ENCODE measurements around the gene UBE3D.
"Not testable (repeated sequence)": the region's sequence is repeated elsewhere in the genome, so short reads cannot be mapped to it uniquely, and the experiment has no call there.

The UBE3D gene

DNA sequence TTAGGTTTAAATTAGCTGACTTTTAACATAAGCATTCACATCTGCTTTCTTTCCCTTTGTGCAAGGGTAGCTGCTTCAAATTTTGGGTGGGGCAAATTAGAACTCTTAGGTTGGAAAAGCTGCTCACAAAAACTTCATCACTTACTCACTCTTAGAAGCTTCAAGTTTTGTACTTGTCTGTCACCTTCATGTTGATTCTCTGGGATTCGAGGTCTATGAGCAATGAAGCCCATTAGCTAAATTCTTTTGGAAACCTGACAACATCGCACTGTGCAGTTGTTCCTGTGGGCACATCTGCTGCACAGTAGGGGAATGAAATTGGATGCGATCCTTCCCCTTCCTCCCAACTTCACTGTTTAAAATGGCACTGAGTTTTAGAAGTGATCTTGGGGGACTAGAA is 156.1 kb downstream of the UBE3D start:
- no peak for DNase-seq

DNA sequence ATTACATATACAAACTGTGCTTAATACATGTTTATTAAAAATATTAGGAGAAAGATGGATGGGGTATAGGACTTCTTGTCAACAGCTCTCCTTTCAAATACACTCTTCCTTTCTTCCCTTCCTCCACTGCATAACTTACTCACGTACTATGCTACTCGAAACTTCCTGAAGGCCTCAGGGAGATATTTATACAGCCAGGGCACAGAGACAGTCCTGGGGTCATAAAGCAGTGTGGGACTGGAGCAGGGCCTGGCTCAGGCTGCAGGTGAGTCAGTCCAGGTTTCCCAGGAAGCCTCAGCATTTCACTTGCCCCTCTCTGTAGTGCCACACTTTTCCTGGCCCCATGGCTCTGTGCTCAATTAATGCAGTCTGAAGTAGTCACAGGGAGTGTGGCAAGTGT is 157.0 kb downstream of the UBE3D start:
- no peak for DNase-seq

DNA sequence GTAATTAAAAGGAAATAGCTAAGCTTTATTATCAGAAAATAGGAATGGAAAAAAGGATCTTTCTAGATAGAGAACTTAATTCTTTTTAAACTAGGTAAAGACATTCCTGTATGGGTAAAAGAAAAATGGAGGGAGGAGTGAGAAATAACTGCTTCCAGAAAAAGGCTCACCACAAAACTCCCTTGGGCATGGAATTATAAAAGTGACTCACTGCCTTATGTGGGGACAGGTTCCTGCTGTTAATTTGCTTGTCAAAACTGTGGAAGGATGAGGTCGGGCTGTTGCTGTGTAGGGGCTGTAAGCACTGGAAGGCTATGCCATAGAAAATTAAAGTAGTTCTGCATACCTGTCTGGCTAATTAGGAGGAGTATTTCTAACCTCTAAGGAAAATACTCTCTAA is 158.7 kb downstream of the UBE3D start:
- DNase-seq, result no peak

DNA sequence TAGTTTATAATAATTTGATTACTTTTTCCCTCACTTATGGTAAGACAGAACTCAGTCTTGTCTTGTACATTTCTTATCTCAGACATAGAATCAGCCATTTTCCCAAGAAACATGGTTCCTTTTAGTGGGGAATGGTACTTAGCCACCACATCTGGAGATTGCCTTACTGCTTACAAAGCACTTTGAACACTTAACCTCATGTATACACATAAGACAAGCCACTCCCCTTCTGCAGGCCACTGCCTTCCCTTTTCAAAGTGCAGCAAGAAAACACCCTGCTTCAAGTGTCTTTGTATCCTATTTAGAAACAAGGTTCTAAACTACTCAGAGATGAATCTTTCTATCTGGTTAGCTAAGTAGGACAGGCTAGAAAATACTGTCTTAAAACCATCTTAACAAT is 159.2 kb downstream of the UBE3D start:
- DNase-seq, result no peak

DNA sequence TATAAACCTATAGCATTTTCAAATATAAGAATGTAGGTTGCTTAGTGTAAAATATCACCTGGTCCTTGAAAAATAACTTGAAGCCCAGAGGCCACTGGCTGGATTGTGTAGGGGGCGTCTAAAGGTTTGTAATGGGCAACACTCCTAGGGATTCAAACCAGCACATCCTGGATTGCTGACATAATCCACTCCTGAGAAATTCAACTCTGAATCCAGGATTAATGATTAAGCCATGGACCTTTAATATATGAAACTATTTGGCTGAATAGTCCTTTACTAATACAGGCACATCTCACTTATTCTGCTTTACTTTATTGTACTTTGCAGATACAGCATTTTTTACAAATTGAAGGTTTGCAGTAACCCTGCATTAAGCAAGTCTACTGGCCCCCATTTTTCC is 160.8 kb downstream of the UBE3D start:
- no peak for DNase-seq

DNA sequence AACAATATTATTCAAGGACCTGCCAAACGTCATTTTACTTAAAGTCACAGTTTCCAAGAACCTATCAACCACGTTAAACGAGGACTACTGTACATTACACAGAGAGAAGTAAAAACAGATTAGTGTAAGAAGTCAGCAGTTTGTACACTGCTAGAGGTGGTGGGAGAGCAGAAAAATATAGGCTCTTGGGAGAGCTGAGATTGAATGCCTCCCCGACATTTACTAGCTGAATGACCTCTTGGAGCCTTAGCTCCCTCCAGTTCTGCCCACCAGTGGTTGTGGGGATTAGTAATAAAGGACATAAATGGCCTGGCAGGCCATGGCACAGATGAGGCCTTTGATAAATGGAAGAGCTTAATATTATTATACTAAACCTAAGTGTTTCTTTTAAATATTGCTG is 161.4 kb downstream of the UBE3D start:
- DNase-seq, result no peak

DNA sequence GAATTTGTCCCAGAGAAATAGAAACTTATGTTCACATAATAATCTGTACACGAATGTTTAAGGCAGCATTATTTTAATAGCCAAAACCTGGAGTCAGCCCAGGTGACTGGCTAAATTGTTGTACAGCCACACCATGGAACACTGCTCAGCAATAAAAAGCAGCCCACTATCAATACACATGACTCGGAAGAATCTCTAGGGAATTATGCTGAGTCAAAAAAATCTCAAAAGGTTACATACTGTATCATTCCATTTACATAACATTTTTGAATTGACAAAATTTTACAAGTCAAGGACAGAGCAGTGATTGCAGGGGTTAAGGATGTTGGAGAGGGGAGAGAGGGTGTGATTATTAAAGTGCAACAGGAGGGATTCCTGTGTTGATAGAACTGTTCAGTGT is 163.4 kb downstream of the UBE3D start:
- no peak for DNase-seq

DNA sequence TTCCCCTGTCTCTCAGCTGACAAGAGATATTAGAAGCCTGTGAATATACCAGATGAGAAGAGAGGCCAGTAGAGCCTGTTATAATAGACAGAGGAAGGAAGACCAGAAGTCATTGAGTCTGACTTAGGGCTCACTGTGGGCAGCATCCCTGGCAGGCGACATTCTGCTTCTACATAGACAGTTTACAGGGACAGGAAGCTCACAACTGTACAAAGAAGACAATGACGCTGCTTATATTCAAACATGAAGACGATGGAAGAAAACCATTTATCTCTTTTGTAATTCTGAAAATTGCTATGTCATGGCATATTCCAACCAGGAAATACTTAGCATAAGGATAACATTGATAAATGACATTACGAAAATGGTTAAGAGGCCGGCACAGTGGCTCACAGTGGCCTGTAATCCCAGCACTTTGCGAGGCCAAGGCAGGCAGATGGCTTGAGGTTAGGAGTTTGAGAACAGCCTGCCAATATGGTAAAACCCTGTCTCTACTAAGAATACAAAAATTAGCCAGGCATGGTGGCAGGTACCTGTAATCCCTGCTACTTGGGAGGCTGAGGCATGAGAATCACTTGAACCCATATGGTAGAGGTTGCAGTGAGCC is 170.9 kb downstream of the UBE3D start:
- DNase-seq, result no peak

DNA sequence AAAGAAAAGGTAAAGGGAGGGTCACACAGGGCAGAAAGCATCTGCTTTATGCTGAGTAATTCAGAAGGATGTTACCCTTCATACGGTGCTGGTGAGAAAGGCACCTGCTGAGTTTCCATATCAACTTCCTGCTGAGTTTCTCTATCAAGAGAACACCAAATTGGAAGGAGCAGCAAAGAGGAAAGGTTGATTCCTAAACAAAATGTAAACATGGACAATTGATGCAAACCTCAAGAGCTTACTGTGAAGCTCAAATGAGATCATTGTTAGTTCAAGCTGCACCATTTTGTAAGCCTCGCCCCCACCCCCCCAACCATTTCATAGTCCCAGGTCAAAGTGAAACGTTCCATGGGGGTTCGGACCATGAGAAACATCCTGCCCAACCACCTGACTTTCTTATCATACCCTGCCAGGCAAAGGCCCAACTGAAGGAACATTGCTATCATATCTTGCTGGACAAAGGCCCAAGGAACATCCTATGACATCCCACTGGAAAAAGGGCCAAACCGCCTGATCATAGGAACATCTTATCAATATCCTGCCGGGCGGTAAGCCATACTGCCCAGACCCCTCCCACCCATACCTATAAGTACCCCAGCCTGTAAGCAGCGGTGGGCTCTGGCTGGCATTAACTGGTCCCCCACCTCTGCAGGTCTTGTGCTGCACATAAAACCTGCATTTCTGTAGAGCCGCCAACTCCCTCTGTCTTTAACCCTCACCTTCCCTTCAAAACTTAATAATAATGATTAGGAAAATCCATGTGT is 171.6 kb downstream of the UBE3D start:
- no peak for DNase-seq

DNA sequence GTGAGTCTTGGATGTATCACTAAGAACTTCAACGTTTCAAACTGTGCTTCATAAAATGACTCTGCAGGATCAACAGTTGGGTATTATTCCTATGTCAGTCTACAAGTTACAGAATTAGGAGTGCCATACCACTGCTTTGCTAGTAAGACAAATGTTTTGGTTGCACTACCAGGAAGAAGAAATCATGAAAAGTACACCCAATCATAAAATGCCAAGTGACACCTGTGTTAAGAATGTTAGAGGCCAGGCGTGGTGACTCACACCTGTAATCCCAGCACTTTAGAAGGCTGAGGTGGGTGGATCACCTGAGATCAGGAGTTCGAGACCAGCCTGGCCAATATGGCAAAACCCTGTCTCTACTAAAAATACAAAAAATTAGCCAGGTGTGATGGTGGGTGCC is 174.1 kb downstream of the UBE3D start:
- not testable (repeated sequence) for DNase-seq

DNA sequence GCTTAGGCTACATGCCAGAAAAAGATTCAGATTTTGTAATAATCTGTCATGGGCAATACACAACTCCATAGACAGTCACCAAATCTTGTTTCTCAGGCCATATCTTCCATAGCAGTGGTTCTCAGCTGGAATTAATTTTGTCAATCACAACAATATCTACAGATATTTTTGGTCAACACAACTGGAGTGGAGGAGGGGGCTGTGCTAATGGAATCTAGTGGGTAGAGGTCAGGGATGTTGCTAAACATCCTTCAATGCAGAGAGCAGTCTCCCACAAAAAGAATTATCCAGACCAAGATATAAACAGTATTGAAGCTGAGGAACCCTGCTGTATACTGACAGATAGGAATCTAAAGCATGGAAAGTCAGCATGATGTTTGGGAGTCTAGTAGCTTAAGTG is 174.6 kb downstream of the UBE3D start:
- DNase-seq, result no peak

DNA sequence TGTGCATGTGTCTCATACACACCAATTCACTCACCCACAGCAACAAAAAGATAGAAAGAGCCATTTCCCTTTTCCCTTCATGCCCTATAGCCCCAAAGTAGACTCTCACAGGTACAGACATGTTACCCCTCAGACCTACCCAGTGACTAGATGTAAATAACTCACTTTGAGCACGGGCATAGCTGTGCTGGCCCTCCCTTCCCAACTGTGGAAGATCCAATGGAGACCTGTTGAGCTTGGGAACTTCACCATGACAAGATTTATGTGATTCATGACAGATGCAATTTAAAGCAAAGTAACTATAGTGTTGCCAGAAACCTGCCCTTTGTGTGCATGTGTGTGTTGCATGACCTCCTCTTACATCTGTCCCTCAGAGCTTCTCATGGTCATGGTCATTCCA is 175.4 kb downstream of the UBE3D start:
- no peak for DNase-seq

DNA sequence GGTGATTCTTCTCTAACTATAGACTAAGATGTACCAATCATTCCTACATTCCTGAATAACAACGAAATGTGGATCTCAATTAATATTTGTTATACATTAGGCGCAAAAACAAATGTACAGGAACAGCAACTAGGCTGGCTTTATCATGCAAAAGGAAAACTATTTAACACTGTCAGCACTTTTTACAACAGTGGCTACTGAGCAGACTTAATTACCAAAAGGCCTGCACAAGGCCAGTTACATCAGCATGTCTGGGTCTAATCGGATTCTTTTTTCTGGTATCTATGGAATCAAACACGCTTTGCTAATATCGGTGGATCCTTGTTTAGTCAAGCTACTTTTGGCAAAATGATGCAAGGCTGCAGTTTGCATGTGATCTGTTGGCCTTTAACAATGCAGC is 176.5 kb downstream of the UBE3D start:
- no peak for DNase-seq

DNA sequence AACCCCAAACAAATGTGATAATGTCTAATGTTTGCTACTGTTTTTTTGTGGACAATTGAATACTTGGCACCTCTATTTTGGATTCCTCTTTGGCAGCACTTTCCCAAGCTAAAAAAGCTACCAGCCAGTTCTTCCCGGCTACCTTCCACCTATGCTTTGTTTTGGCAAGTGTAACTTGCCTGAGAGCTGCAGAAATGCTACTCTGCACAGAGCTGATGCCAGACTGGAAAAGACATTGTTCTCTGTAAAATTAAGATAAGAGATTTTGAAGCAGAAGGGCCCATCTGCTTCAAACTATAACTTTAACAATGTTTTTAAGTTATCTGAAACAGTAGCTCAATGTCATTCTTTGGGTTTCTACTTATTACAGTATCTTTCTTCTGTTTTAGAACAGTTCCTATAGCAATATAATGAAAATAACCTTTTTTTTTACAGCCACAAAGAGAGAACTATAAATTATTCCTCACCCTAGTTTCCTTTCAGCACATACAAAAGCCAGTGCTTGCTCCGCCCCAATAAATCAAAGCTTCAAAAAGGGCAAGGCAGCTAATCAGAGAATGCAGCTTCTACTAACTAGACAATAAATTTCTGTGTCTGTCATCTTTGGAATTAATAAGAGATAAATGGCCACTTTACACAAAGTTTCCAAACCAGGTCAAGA is 183.1 kb downstream of the UBE3D start:
- no peak for DNase-seq

DNA sequence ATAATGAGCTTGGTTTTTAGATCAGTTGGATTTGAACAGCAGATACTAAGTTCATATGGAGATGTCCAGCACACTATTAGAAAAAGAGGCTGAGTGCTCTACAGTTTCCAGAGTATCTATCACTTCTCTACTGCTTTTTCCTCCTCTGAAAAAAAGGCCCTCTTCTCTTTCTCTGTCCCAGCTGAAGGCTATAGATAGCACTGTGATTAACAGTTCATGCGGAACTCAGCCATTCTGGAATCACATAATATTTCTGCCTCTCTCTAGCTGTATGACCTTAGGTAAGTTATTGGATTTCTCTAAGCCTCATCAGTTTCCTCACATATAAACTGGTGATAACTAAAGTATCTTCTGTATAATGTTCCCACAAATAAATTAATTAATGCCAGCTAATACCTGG is 184.1 kb downstream of the UBE3D start:
- no peak for DNase-seq

DNA sequence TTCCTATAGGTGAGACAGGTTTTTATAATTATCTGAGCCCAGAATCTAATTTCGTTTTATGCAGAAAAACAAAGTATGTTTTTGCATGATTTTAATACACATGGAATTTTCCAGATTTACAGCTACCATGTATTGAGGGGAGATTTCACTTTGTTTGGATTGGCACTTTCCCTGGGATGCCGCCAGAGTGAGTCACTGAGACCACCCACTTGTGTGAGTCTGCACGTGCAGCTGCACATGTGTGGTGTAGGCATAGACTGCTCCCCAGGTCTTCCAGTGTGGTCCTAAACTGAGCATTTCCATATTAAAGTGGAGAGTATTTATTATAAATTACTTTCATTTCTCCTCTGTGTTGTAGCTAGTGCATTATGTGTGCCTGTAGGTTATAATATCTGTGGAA is 186.8 kb downstream of the UBE3D start:
- no peak for DNase-seq

DNA sequence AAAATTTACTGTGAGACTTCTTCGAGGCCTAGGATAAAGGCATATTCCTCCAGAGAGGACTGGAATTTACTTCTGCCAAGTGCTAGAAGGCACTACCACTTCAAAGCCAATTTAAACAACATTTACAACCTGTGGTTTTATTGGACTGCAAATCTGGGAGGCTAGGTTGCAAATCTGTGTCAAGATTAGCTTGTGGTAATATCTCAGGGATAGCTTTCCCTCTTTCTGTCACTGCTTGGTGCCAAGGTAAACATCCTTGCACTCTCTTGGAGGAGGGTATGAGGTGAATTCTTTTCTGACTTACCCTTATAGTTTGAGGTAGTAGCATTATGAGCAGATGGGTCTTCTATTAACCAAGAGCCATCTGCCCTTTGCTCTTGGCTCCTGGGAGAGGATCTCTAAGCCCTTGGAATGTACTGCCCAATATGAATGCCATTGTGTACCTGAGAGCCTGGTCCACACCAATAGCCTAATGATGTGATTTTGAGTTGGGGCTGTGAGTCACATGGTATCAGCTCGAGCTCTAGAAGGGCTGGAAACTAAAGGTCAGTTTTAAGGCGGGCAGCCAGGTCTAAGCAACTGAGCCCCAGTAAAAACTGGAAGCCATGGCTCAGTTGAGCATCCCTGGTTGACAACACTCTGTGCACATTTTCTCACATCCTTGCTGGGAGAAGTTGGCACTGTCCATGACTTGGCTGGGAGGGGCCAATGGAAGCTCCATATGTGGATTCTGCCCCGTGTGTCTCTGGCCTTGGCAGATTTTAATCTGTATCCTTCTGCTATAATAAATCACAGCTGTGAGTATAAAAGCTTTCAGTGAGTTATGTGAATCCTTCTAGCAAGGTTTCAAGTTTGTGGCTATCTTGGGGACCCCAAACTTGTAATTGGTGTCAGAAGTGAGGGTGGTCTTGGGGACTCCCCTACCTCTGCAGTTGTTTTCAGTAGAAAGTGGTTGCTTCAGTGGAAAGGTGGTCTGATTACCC is 188.1 kb downstream of the UBE3D start:
- DNase-seq, result no peak

DNA sequence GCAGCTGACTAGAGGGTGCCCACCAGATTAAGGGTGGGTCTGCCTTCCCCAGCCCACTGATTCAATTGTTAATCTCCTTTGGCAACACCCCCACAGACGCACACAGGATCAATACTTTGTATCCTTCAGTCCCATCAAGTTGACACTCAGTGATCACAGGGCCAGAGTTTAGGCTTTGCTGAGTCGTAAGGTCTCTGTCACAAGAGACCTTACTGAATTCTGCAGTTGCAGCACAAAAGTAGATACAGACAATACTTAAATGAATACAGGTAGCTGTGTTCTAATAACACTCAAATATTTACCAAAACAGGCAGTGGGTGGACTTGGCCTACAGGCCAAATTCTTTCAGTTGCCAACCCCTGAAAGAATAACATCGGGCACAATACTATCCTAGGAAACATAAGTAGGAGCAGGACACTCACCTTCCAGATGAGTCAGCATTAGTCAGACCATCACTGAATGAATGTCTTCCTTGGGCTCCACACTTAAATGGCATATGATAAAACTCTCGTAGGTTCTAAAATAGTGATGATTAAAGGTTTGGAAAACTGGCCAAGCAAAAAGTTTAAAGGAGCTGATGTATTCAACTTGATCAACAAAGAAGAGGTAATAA is 190.0 kb downstream of the UBE3D start:
- no peak for DNase-seq

DNA sequence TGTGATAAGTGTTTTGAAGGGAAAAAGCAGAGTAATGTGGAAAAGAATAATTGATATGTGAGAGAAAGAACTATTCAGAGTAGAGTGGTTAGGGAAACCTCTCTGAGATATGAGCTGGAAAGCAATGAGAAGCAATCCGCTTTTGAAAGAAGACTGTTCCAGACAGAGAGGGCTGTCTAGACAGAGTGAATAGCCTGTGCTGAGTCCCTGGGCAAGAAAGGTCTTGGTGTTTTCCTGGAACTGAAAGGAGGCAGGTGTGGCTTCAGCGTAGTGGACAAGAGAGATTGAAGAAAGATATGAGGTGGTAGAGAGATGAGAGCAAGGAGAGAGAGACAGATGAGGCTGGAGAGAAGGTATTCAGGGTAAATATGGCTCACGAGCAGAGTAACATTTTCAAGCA is 190.8 kb downstream of the UBE3D start:
- DNase-seq, result no peak

DNA sequence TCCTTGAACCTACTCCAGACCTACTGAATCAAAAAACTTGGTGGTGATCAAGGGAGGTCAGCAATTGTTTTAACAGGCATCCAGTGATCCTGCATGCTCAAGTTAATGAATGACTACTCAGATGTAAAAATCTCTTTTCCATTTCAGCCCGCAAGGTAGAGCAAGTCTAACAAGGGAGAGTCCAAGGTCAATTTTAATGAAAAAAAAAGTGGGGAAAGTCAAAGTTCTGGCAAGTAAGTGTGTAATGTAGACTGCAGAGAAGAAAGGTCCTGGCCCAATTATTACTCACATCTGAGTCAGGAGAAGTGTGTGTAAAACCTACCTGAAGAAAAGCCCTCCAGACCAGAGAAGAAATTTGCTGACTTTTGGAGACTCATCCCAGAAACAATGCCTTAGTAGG is 193.5 kb downstream of the UBE3D start:
- no peak for DNase-seq

DNA sequence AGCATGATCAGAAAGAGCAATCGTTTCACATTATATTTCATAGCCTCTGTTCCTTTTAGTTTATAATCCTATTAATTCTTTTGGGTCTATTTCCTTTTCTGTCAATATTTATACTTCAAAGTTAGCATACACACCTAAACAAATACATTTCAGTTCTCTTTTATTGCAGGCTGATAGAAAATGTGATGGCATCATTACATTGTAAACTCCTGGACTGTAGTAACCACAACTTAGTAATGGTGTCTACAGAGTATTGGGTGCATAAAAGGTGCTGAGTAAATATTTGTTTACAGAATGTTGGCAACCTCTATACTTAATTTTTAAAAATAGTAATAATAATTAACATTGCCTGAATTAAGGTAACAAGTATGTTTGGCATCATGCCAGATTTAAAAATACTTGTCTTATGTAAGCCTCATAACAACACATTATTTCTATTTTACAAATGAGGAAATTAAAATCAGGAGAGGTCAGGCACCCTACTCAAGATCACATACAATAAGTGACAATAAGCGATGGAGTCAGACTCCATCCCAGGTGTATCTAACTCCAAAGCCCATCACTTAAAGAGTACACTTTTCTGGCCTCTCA is 195.0 kb downstream of the UBE3D start:
- DNase-seq, result no peak

DNA sequence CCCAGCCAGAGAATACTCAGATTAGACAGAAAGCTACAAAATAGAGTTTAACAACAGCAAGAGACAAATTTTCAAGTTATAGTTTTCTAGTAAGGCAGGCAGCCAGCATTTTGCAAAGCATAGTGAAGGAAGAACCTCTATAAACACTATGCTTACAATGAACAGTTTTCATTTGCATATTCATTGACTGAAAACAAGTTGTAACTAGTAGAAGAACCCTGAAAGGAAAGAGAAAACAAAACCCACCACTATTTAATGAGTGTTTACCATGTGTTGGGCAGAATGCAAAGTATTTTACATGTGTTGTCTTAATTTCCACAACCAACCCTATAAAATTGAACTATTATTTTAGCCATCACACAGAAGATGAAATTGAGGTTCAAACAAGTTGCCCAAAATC is 196.1 kb downstream of the UBE3D start:
- no peak for DNase-seq

All from activated gamma-delta T cell treated with Interleukin-2 at 50 U/mL for 16 hours (primary cell).